GM12891 (cell line): Measurements from ENCODE around the gene SDCCAG8.
A peak's percentile ranks its signal among the peaks of the same experiment; 100 is the strongest.

Source experiments
- DNase-seq: peaks from one replicate; pipeline ENCODE4 v3.0.0; 2011; ENCODE audit warnings: low spot score; ENCODE audit not compliant: insufficient read length
- FAIRE-seq: peaks from 2 replicates; lab custom pipeline; 2011; peaks lifted over from hg19 to GRCh38; lab: Jason Lieb, UNC
- PAX5 ChIP-seq: IDR thresholded peaks from 2 replicates; pipeline ENCODE4 v1.6.1; 2011; ENCODE audit warnings: low read length, moderate library complexity, mild to moderate bottlenecking; ENCODE audit not compliant: insufficient read depth, severe bottlenecking
- POLR2A ChIP-seq: IDR thresholded peaks from 2 replicates; pipeline ENCODE4 v1.6.1; 2011; ENCODE audit warnings: low read depth, low read length, control low read depth
- POLR2AphosphoS5 ChIP-seq: IDR thresholded peaks from 2 replicates; pipeline ENCODE4 v1.6.1; 2011; ENCODE audit warnings: low read depth, low read length, control low read depth
- POU2F2 ChIP-seq: IDR thresholded peaks from 2 replicates; pipeline ENCODE4 v1.6.1; 2011; ENCODE audit warnings: low read depth, mild to moderate bottlenecking, control low read depth, low read length, moderate library complexity
- SPI1 ChIP-seq: IDR thresholded peaks from 2 replicates; pipeline ENCODE4 v1.6.1; 2011; ENCODE audit warnings: low read depth, low read length, control low read depth
- TAF1 ChIP-seq: IDR thresholded peaks from 2 replicates; pipeline ENCODE4 v1.6.1; 2011; ENCODE audit warnings: low read depth, low read length, control low read depth

Gene SDCCAG8

GRCh38 chr1:243454328-243454997 is 198.6 kb downstream of the SDCCAG8 start:
- no peak for TF ChIP-seq POU2F2
- no peak for TF ChIP-seq SPI1
- no peak for TF ChIP-seq TAF1
- no peak for TF ChIP-seq POLR2AphosphoS5
- no peak for TF ChIP-seq POLR2A
- no peak for TF ChIP-seq PAX5
- FAIRE-seq (no peak), DNase-seq (no peak)

GRCh38 chr1:243455760-243456651 is 200.2 kb downstream of the SDCCAG8 start:
- FAIRE-seq (no peak), DNase-seq (no peak)

GRCh38 chr1:243457363-243457982 is 201.6 kb downstream of the SDCCAG8 start:
- FAIRE-seq, result no peak
- DNase-seq, result no peak
- no peak for TF ChIP-seq POLR2A
- no peak for TF ChIP-seq SPI1
- TF ChIP-seq POU2F2, result no peak
- no peak for TF ChIP-seq PAX5
- no peak for TF ChIP-seq POLR2AphosphoS5
- no peak for TF ChIP-seq TAF1

More at GRCh38 chr1:243455760-243456651, 200.2 kb downstream of the SDCCAG8 start:
- TF ChIP-seq POU2F2 (no peak), POLR2AphosphoS5 (no peak), SPI1 (no peak), TAF1 (no peak), POLR2A (no peak), PAX5 (no peak)

- FAIRE-seq, result no peak
- DNase-seq, result no peak
- no peak for TF ChIP-seq TAF1
- TF ChIP-seq POU2F2, result no peak
- no peak for TF ChIP-seq POLR2A
- no peak for TF ChIP-seq POLR2AphosphoS5
- TF ChIP-seq SPI1, result peak; percentile 69; the same call in 1 of the 2 replicates
Observed at GRCh38 chr1:243459059-243459458, 203.2 kb downstream of the SDCCAG8 start.

GRCh38 chr1:243461700-243462099 is 205.9 kb downstream of the SDCCAG8 start:
- FAIRE-seq, result no peak
- no peak for DNase-seq
- TF ChIP-seq SPI1 (no peak), TAF1 (no peak), PAX5 (no peak), POLR2A (no peak), POU2F2 (no peak), POLR2AphosphoS5 (no peak)

- FAIRE-seq (no peak), DNase-seq (no peak)
- TF ChIP-seq POLR2A, result no peak
- TF ChIP-seq PAX5, result no peak
- no peak for TF ChIP-seq POLR2AphosphoS5
- TF ChIP-seq POU2F2, result no peak
- no peak for TF ChIP-seq TAF1
- no peak for TF ChIP-seq SPI1
Observed at GRCh38 chr1:243462929-243463697, 207.3 kb downstream of the SDCCAG8 start.

- DNase-seq (no peak), FAIRE-seq (no peak)
- TF ChIP-seq POLR2A, result no peak
- no peak for TF ChIP-seq POLR2AphosphoS5
- no peak for TF ChIP-seq POU2F2
- no peak for TF ChIP-seq PAX5
- TF ChIP-seq SPI1, result no peak
- no peak for TF ChIP-seq TAF1
Observed at GRCh38 chr1:243465081-243465480, 209.2 kb downstream of the SDCCAG8 start.

- no peak for TF ChIP-seq TAF1
- TF ChIP-seq PAX5, result no peak
- no peak for FAIRE-seq
- DNase-seq, result no peak
Observed at GRCh38 chr1:243465738-243466137, 209.9 kb downstream of the SDCCAG8 start.

- no peak for DNase-seq
- TF ChIP-seq SPI1, result no peak
- FAIRE-seq, result no peak
Observed at GRCh38 chr1:243469497-243469896, 213.7 kb downstream of the SDCCAG8 start.
